Liver (tissue), 9 donors: Measurements from ENCODE around the gene MBNL2. TPM values are rescaled to one million over a fixed set of nuclear protein-coding genes. Genes with fewer than 3 reads are reported as not detected.

Source experiments
- DNase-seq: peaks from one replicate; pipeline ENCODE4 v3.0.0-alpha.2; 2017; ENCODE audit warnings: low spot score
- H3K27ac ChIP-seq, 2 donors: one replicate each; pipeline ENCODE4 v1.7.0; 2013; ENCODE audit warnings: inconsistent platforms in 2 of 2, low read length in 2 of 2, control low read depth in 1 of 2, low read depth in 1 of 2, mild to moderate bottlenecking in 1 of 2
- H3K27me3 ChIP-seq, 4 donors: one replicate each; pipeline versions ENCODE4 v1.6.1 to v1.7.0; 2013; ENCODE audit warnings: low read length in 3 of 4, inconsistent platforms in 1 of 4, mild to moderate bottlenecking in 1 of 4, moderate library complexity in 1 of 4; ENCODE audit not compliant: control insufficient read depth in 4 of 4, insufficient read depth in 4 of 4
- H3K36me3 ChIP-seq, 4 donors: one replicate each; pipeline versions ENCODE4 v1.6.1 to v1.7.0; 2013; ENCODE audit warnings: low read length in 3 of 4, mild to moderate bottlenecking in 3 of 4, low read depth in 1 of 4, moderate library complexity in 1 of 4; ENCODE audit not compliant: control insufficient read depth in 4 of 4, insufficient read depth in 3 of 4
- H3K4me1 ChIP-seq, 4 donors: one replicate each; pipeline versions ENCODE4 v1.6.1 to v1.7.0; 2013; ENCODE audit warnings: low read length in 3 of 4, mild to moderate bottlenecking in 3 of 4, moderate library complexity in 1 of 4; ENCODE audit not compliant: control insufficient read depth in 4 of 4, insufficient read depth in 4 of 4
- H3K4me3 ChIP-seq, 3 donors: one replicate each; pipeline versions ENCODE4 v1.6.1 to v1.7.0; 2013; ENCODE audit warnings: low read length in 3 of 3, control low read depth in 1 of 3, low read depth in 1 of 3, mild to moderate bottlenecking in 1 of 3
- H3K9ac ChIP-seq, 2 donors: one replicate each; pipeline ENCODE4 v1.7.0; 2013; ENCODE audit warnings: low read length in 2 of 2, mild to moderate bottlenecking in 2 of 2, moderate library complexity in 2 of 2, control low read depth in 1 of 2, low read depth in 1 of 2
- H3K9me3 ChIP-seq, 4 donors: one replicate each; pipeline versions ENCODE4 v1.6.1 to v1.7.0; 2013; ENCODE audit warnings: low read length in 3 of 4; ENCODE audit not compliant: control insufficient read depth in 4 of 4
- ATF3 ChIP-seq: IDR thresholded peaks from 2 replicates; pipeline ENCODE4 v1.6.1; 2016; ENCODE audit warnings: antibody characterized with exemption
- CTCF ChIP-seq: fragments of 150-350 bp; IDR thresholded peaks from 2 replicates; pipeline ENCODE4 v1.5.1; 2017; ENCODE audit warnings: improper control_type of control experiment, low read depth, low read length; ENCODE audit not compliant: missing input control
- FOXA1 ChIP-seq: IDR thresholded peaks from 2 replicates; pipeline ENCODE4 v1.6.1; 2016; ENCODE audit warnings: antibody characterized with exemption
- FOXA2 ChIP-seq: IDR thresholded peaks from 2 replicates; pipeline ENCODE4 v1.6.1; 2016; ENCODE audit warnings: antibody characterized with exemption
- GABPA ChIP-seq, 2 donors: IDR thresholded peaks in 1 of 2; conservative IDR thresholded peaks in 1 of 2; 2 replicates each; pipeline ENCODE4 v1.6.1; 2016; ENCODE audit warnings: antibody characterized with exemption in 2 of 2, mild to moderate bottlenecking in 1 of 2, moderate library complexity in 1 of 2
- JUND ChIP-seq, 2 donors: IDR thresholded peaks; 2 replicates each; pipeline ENCODE4 v1.6.1; 2016; ENCODE audit warnings: antibody characterized with exemption in 2 of 2
- MAX ChIP-seq: IDR thresholded peaks from 2 replicates; pipeline ENCODE4 v1.6.1; 2016; ENCODE audit warnings: antibody characterized with exemption
- NR2F2 ChIP-seq: IDR thresholded peaks from 2 replicates; pipeline ENCODE4 v1.6.1; 2016; ENCODE audit warnings: antibody characterized with exemption
- RAD21 ChIP-seq, 2 donors: IDR thresholded peaks; 2 replicates each; pipeline ENCODE4 v1.6.1; 2016; ENCODE audit warnings: antibody characterized with exemption in 2 of 2, mild to moderate bottlenecking in 2 of 2
- RXRA ChIP-seq, 2 donors: IDR thresholded peaks; 2 replicates each; pipeline ENCODE4 v1.6.1; 2017 to 2018; ENCODE audit warnings: antibody characterized with exemption in 2 of 2, mild to moderate bottlenecking in 1 of 2
- SP1 ChIP-seq: IDR thresholded peaks from 2 replicates; pipeline ENCODE4 v1.6.1; 2018; ENCODE audit warnings: antibody characterized with exemption, mild to moderate bottlenecking
- TAF1 ChIP-seq: conservative IDR thresholded peaks from 2 replicates; pipeline ENCODE4 v1.6.1; 2016; ENCODE audit warnings: antibody characterized with exemption, mild to moderate bottlenecking
- YY1 ChIP-seq: IDR thresholded peaks from 2 replicates; pipeline ENCODE4 v1.6.1; 2016; ENCODE audit warnings: antibody characterized with exemption, mild to moderate bottlenecking
- ZBTB33 ChIP-seq: IDR thresholded peaks from 2 replicates; pipeline ENCODE4 v1.6.1; 2016; ENCODE audit warnings: antibody characterized with exemption
- WGBS: extraction: QIAGEN DNeasy Blood & Tissue Kit; methylation state at CpG from one replicate; pipeline ENCODE4 v1.1.7; 2013; 5-methylcytosine and 5-hydroxymethylcytosine counted together
- polyA plus RNA-seq, 2 donors: library from polyadenylated mRNA; stranded (reverse) in 1 of 2; unstranded in 1 of 2; fragments of 200-250 nt in 1 of 2; fragments of >200 nt in 1 of 2; fragmentation: Nextera tagmentation in 1 of 2; extraction: Ambion mirVana in 1 of 2; gene quantifications; one replicate each; pipeline versions ENCODE4 v1.2.1 to v1.2.3, GENCODE V29; 2013 to 2015
- total RNA-seq, 2 donors: library from RNA; depleted of rRNA; stranded (reverse); fragments of >200 nt; gene quantifications; one replicate each; pipeline ENCODE4 v1.2.3, GENCODE V29; 2014
- donor health status: healthy.
- donor health status: healthy.
- donor health status: healthy.
- donor health status: healthy.
- donor health status: healthy.

The MBNL2 gene
- total and polyA plus RNA-seq, 4 donors: 16.0 to 49.6 (median 36.8) TPM

- Histone ChIP-seq H3K4me1 (peaks cover 21 to 86% (median 64%) of the 10 kb centered on the region in 4 donors), H3K27ac (no peak overlapping the region), H3K36me3 (peaks cover 0 to 5% (median 3%) of the 10 kb centered on the region in 4 donors), H3K9ac (no peak overlapping the region), H3K27me3 (no peaks in the 10 kb centered on the region), H3K4me3 (no peak overlapping the region), H3K9me3 (no peaks in the 10 kb centered on the region)
- no peak for DNase-seq
- 68% methylated on average over 5 of the region's 5 CpGs for WGBS
- no peak for TF ChIP-seq ATF3
- no peak for TF ChIP-seq SP1
- no peak for TF ChIP-seq ZBTB33
- TF ChIP-seq TAF1: no peak
- no peak for TF ChIP-seq NR2F2
- no peak for TF ChIP-seq GABPA (IDR thresholded peaks at IDR 0.05 in 1 of 2, conservative IDR thresholded peaks at IDR 0.05 in 1 of 2)
- TF ChIP-seq MAX: no peak
- TF ChIP-seq CTCF: no peak
- TF ChIP-seq JUND (IDR thresholded peaks at IDR 0.05): no peak
- no peak for TF ChIP-seq FOXA2
- TF ChIP-seq RAD21 (IDR thresholded peaks at IDR 0.05): no peak
Measured at GRCh38 chr13:97238432-97238831, 16.3 kb downstream of the MBNL2 start.

DNA sequence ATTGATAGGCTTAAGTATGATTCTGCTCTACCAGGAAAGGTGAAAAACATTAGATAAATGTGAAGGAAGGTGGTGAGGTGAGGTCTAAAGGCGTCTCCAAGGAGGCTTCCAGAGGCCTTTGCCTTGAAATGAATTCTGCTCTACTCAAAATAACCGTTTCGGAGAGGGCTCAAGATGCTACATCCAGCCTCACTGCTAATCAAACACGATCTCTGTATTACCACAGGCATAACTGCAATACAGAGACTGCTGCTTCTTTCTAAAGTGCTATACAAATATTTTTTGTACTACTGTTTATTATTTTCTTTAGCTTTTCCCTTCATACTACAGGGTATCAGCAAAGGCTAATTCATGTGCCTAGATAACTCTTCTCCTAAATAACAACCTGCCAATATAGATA is 16.8 kb downstream of the MBNL2 start:
- WGBS: 91% methylated on average over 4 of the region's 4 CpGs
- Histone ChIP-seq H3K27me3 (no peaks in the 10 kb centered on the region), H3K36me3 (peaks cover 0 to 7% (median 4%) of the 10 kb centered on the region in 4 donors), H3K4me3 (no peak overlapping the region), H3K27ac (no peak overlapping the region), H3K9me3 (no peaks in the 10 kb centered on the region), H3K4me1 (peaks cover 19 to 85% (median 64%) of the 10 kb centered on the region in 4 donors), H3K9ac (no peak overlapping the region)
- no peak for DNase-seq
- TF ChIP-seq NR2F2: no peak
- TF ChIP-seq FOXA1: no peak
- no peak for TF ChIP-seq MAX
- TF ChIP-seq SP1: no peak
- TF ChIP-seq RXRA (IDR thresholded peaks at IDR 0.05): no peak
- TF ChIP-seq RAD21 (IDR thresholded peaks at IDR 0.05): no peak
- no peak for TF ChIP-seq YY1
- no peak for TF ChIP-seq TAF1

GRCh38 chr13:97239306-97239705 is 17.2 kb downstream of the MBNL2 start:
- WGBS: 91% methylated on average over 1 of the region's 1 CpG
- no peaks in the 10 kb centered on the region for H3K9me3 ChIP-seq
- DNase-seq: no peak
- TF ChIP-seq SP1: no peak
- H3K27ac ChIP-seq: peak overlapping the region in 1 of 2 donors; percentile 1
- H3K36me3 ChIP-seq: peaks cover 0 to 7% (median 4%) of the 10 kb centered on the region in 4 donors
- H3K9ac ChIP-seq: no peak overlapping the region
- no peaks in the 10 kb centered on the region for H3K27me3 ChIP-seq
- peaks cover 18 to 80% (median 62%) of the 10 kb centered on the region in 4 donors for H3K4me1 ChIP-seq
- no peak overlapping the region for H3K4me3 ChIP-seq
